Measurements from ENCODE around the gene SPON1.

The SPON1 gene

DNA sequence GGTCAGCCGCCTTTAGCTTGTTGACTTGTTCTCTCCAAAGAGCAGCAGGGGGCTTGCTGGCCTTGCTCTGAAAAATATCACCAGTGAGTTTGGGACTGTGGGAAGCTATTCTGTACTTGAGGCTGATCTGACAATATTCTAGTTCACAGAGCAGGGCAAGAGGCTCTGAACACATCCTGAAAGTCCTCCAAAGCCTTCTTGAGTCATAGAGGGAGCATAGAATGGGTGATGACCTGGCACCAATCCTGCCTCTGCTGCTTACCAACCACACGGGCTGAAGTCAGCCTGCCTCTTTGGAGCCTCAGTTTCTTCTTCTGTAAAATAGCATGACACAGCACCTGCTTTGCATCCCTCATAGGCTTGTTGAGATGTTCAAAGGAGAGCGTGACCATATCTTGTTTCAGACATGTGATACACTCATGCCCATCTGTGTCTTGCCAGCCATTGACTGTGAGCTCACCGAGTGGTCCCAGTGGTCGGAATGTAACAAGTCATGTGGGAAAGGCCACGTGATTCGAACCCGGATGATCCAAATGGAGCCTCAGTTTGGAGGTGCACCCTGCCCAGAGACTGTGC lies 299.8 kb downstream of the SPON1 start:
- H3K4me2 ChIP-seq (ENCODE audit: low read depth, low read length, poor library complexity, severe bottlenecking) = no peak overlapping the region
- H3F3A ChIP-seq (ENCODE audit: low read depth) = no peaks in the 10 kb centered on the region
- no peak overlapping the region for H2AFZ ChIP-seq (ENCODE audit: low read length)
- no peak for TF ChIP-seq EZH2phosphoT487 (IDR thresholded peaks at IDR 0.05; ENCODE audit: borderline replicate concordance)
- TF ChIP-seq, protein P1, sequence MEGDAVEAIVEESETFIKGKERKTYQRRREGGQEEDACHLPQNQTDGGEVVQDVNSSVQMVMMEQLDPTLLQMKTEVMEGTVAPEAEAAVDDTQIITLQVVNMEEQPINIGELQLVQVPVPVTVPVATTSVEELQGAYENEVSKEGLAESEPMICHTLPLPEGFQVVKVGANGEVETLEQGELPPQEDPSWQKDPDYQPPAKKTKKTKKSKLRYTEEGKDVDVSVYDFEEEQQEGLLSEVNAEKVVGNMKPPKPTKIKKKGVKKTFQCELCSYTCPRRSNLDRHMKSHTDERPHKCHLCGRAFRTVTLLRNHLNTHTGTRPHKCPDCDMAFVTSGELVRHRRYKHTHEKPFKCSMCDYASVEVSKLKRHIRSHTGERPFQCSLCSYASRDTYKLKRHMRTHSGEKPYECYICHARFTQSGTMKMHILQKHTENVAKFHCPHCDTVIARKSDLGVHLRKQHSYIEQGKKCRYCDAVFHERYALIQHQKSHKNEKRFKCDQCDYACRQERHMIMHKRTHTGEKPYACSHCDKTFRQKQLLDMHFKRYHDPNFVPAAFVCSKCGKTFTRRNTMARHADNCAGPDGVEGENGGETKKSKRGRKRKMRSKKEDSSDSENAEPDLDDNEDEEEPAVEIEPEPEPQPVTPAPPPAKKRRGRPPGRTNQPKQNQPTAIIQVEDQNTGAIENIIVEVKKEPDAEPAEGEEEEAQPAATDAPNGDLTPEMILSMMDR (conservative IDR thresholded peaks at IDR 0.05; ENCODE audit: low read length) = no peak
- no peaks in the 10 kb centered on the region for H4K20me1 ChIP-seq (ENCODE audit: insufficient read depth, low read length, poor library complexity, severe bottlenecking)
- no peaks in the 10 kb centered on the region for H3K9me2 ChIP-seq (replicated peaks; ENCODE audit: low read depth, low read length)
- no peaks in the 10 kb centered on the region for H3K4me1 ChIP-seq (ENCODE audit: insufficient read depth, low read length, poor library complexity, severe bottlenecking)
- peaks cover 83% of the 10 kb centered on the region for H3K27me3 ChIP-seq (ENCODE audit: insufficient read depth, low read length, poor library complexity, severe bottlenecking)
- H3K9me3 ChIP-seq (ENCODE audit: insufficient read depth, low read depth, low read length) = no peaks in the 10 kb centered on the region
- no peaks in the 10 kb centered on the region for H3K79me2 ChIP-seq (ENCODE audit: insufficient read depth, low read length)
- H3K4me3 ChIP-seq (ENCODE audit: low read length, poor library complexity, severe bottlenecking) = no peak overlapping the region
- no peaks in the 10 kb centered on the region for H3K36me3 ChIP-seq (ENCODE audit: insufficient read depth, low read length)
- no peak overlapping the region for H3K9ac ChIP-seq (ENCODE audit: low read depth, low read length, poor library complexity, severe bottlenecking)

DNA sequence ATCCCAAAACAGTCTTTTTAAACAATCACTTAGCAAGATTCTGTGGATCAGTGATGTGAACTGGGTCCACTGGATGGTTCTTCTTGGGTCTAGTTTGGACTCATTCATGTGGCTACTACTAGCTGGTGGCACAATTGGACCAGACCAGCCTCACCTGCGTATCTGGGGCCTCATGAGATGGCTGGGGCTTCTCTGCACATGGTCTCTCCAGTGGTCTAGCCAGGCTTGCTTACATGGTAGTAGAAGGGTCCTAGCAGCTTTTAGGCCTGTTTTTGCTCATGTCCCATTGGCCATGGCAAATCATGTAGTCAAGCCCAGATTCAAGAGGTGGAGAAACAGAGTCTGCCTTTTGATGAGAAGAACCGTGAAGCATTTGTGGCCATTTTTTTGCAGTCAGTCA lies 302.4 kb downstream of the SPON1 start:
- Histone ChIP-seq H3F3A (ENCODE audit: low read depth) (no peaks in the 10 kb centered on the region), H3K9ac (ENCODE audit: low read depth, low read length, poor library complexity, severe bottlenecking) (no peak overlapping the region), H3K36me3 (ENCODE audit: insufficient read depth, low read length) (no peaks in the 10 kb centered on the region), H3K4me1 (ENCODE audit: insufficient read depth, low read length, poor library complexity, severe bottlenecking) (no peaks in the 10 kb centered on the region), H2AFZ (ENCODE audit: low read length) (no peak overlapping the region), H3K79me2 (ENCODE audit: insufficient read depth, low read length) (no peaks in the 10 kb centered on the region), H3K9me3 (ENCODE audit: insufficient read depth, low read depth, low read length) (no peaks in the 10 kb centered on the region), H3K4me2 (ENCODE audit: low read depth, low read length, poor library complexity, severe bottlenecking) (no peak overlapping the region), H3K4me3 (ENCODE audit: low read length, poor library complexity, severe bottlenecking) (no peak overlapping the region), H3K9me2 (replicated peaks; ENCODE audit: low read depth, low read length) (no peaks in the 10 kb centered on the region), H3K27me3 (ENCODE audit: insufficient read depth, low read length, poor library complexity, severe bottlenecking) (peaks cover 100% of the 10 kb centered on the region), H4K20me1 (ENCODE audit: insufficient read depth, low read length, poor library complexity, severe bottlenecking) (no peaks in the 10 kb centered on the region)
- TF ChIP-seq, protein P1 (conservative IDR thresholded peaks at IDR 0.05; ENCODE audit: low read length) = no peak
- TF ChIP-seq EZH2phosphoT487 (IDR thresholded peaks at IDR 0.05; ENCODE audit: borderline replicate concordance) = no peak

DNA sequence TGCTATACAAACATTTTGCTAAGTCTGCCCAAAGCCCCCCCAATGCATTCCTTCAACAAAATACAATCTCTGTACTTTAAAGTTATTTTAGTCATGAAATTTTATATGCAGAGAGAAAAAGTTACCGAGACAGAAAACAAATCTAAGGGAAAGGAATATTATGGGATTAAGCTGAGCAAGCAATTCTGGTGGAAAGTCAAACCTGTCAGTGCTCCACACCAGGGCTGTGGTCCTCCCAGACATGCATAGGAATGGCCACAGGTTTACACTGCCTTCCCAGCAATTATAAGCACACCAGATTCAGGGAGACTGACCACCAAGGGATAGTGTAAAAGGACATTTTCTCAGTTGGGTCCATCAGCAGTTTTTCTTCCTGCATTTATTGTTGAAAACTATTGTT lies 304.1 kb downstream of the SPON1 start:
- H4K20me1 ChIP-seq (ENCODE audit: insufficient read depth, low read length, poor library complexity, severe bottlenecking) = no peaks in the 10 kb centered on the region
- no peak overlapping the region for H3K4me3 ChIP-seq (ENCODE audit: low read length, poor library complexity, severe bottlenecking)
- H3F3A ChIP-seq (ENCODE audit: low read depth) = no peaks in the 10 kb centered on the region
- H3K79me2 ChIP-seq (ENCODE audit: insufficient read depth, low read length) = no peaks in the 10 kb centered on the region
- H3K9me3 ChIP-seq (ENCODE audit: insufficient read depth, low read depth, low read length) = no peaks in the 10 kb centered on the region
- no peaks in the 10 kb centered on the region for H3K36me3 ChIP-seq (ENCODE audit: insufficient read depth, low read length)
- no peak for TF ChIP-seq EZH2phosphoT487 (IDR thresholded peaks at IDR 0.05; ENCODE audit: borderline replicate concordance)
- TF ChIP-seq, protein P1 (conservative IDR thresholded peaks at IDR 0.05; ENCODE audit: low read length) = no peak
- H2AFZ ChIP-seq (ENCODE audit: low read length) = no peak overlapping the region
- H3K27me3 ChIP-seq (ENCODE audit: insufficient read depth, low read length, poor library complexity, severe bottlenecking) = peaks cover 91% of the 10 kb centered on the region
- H3K4me2 ChIP-seq (ENCODE audit: low read depth, low read length, poor library complexity, severe bottlenecking) = no peak overlapping the region
- no peaks in the 10 kb centered on the region for H3K9me2 ChIP-seq (replicated peaks; ENCODE audit: low read depth, low read length)
- peaks cover 13% of the 10 kb centered on the region for H3K4me1 ChIP-seq (ENCODE audit: insufficient read depth, low read length, poor library complexity, severe bottlenecking)
- no peak overlapping the region for H3K9ac ChIP-seq (ENCODE audit: low read depth, low read length, poor library complexity, severe bottlenecking)

Data from Loucy (cell line).